ENCODE data around the gene DDX60. TPM values are rescaled to one million over a fixed set of nuclear protein-coding genes. Genes with fewer than 3 reads are reported as not detected.
A peak's percentile ranks its signal among the peaks of the same experiment; 100 is the strongest.

DDX60 gene
- total and polyA plus RNA-seq, 4 experiments from 2014 or later: 25.7 to 33.9 (median 31.9) TPM

DNA sequence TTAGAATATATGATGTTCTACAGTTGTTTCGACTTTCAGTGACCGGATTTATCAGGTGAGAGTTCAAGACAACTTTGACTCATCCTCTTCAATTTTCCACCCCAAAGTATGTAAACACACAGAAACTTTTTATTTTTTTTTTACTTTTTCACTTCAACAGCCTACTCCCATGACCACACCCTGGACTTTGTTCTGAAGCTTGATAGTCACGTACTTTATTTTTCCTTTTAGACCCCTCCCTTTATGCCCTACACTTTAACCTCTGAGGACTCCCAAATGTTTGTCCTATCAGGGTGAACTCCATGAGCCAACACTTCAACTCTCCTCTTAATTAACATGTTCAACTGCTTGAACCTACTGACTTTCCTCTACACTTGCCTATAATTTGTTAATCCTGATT, 2.5 kb upstream of the DDX60 start:
- Histone ChIP-seq H3K4me3 (ENCODE audit: low read length in 2 of 2) (no peak overlapping the region), H3K9me3 (ENCODE audit: control insufficient read depth in 1 of 2, low read length in 2 of 2) (no peaks in the 10 kb centered on the region), H3K27ac (ENCODE audit: low read depth, low read length) (no peak overlapping the region), H3K36me3 (ENCODE audit: insufficient read depth, low read length) (no peaks in the 10 kb centered on the region), H3K4me1 (ENCODE audit: insufficient read depth, low read length) (peaks cover 28% of the 10 kb centered on the region), H3K27me3 (ENCODE audit: insufficient read depth, low read length) (no peaks in the 10 kb centered on the region)
- intact Hi-C loops (cut with micrococcal nuclease): no loop called here
- peaks cover 0 to 12% of the 10 kb centered on the region in 2 donors for H3K36me3 Mint-ChIP-seq
- ChIA-PET CTCF (ENCODE audit: partially characterized antibody) (interaction anchor here (0.7 kb wide), 1 partner anchor 14 kb away, joined by 3 read pairs; no protein-coding TSS in a partner anchor), POLR2A (ENCODE audit: partially characterized antibody) (no interaction called here)
- peaks cover 0 to 2% (median 0%) of the 10 kb centered on the region in 8 donors for H3K9me3 Mint-ChIP-seq
- peaks cover 25 to 38% (median 31%) of the 10 kb centered on the region in 4 donors for H3K4me1 Mint-ChIP-seq
- peak overlapping the region in 6 of 7 donors; percentile 3 to 82 (median 41) for H3K27ac Mint-ChIP-seq
- H3K27me3 Mint-ChIP-seq: no peaks in the 10 kb centered on the region
- peak overlapping the region in 2 of 8 donors; percentile 4 to 6 for H3K4me3 Mint-ChIP-seq
- DNase-seq: no peak

DNA sequence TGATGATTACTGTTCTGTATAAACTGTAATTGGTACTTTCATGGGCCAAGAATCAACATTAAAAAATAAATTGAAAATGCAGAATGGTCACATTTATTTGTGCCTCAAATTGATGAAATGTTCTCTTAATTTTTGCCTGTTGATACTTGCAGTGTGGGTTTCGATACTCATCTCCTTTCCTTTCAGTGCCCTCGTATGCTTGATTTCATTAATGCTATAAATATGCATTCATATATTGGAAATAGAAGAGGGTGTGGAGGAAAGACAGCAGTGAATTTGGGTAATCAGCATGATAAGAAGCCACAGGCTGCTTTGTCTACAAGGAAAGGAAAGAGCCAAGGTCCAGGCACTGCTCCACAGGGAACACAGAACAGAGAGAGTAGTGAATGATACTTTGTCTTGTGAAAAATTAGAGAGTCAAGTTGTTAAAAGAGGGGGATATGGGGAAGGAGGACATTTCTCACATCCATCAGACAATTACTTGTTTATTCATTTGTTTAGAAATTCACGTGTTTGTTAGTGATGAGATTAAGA, 1.0 kb upstream of the DDX60 start:
- Histone ChIP-seq H3K36me3 (ENCODE audit: insufficient read depth, low read length) (no peaks in the 10 kb centered on the region), H3K4me1 (ENCODE audit: insufficient read depth, low read length) (peaks cover 28% of the 10 kb centered on the region), H3K9me3 (ENCODE audit: control insufficient read depth in 1 of 2, low read length in 2 of 2) (no peaks in the 10 kb centered on the region), H3K27me3 (ENCODE audit: insufficient read depth, low read length) (no peaks in the 10 kb centered on the region), H3K27ac (ENCODE audit: low read depth, low read length) (peak overlapping the region; percentile 97), H3K4me3 (ENCODE audit: low read length in 2 of 2) (peak overlapping the region in 1 of 2 donors; percentile 98)
- H3K36me3 Mint-ChIP-seq: peaks cover 3 to 12% of the 10 kb centered on the region in 2 donors
- ChIA-PET POLR2A (ENCODE audit: partially characterized antibody) (interaction anchor here (2.9 kb wide), 1 partner anchor 160 kb away, joined by 35 read pairs; the partner anchor contains the start of gene DDX60L), CTCF (ENCODE audit: partially characterized antibody) (no interaction called here)
- peak in 1 of 5 donors; percentile 0 for DNase-seq
- H3K27me3 Mint-ChIP-seq: no peaks in the 10 kb centered on the region
- H3K4me3 Mint-ChIP-seq: peak overlapping the region; percentile 95 to 98 (median 97)
- intact Hi-C loops (cut with micrococcal nuclease): loop anchor here (5.0 kb wide), 1 partner anchor 1708 kb away; the partner anchor contains the start of gene MFAP3L
- peaks cover 0 to 2% (median 0%) of the 10 kb centered on the region in 8 donors for H3K9me3 Mint-ChIP-seq
- H3K4me1 Mint-ChIP-seq: peaks cover 31 to 47% (median 37%) of the 10 kb centered on the region in 4 donors
- peak overlapping the region; percentile 98 to 99 (median 98) for H3K27ac Mint-ChIP-seq

DNA sequence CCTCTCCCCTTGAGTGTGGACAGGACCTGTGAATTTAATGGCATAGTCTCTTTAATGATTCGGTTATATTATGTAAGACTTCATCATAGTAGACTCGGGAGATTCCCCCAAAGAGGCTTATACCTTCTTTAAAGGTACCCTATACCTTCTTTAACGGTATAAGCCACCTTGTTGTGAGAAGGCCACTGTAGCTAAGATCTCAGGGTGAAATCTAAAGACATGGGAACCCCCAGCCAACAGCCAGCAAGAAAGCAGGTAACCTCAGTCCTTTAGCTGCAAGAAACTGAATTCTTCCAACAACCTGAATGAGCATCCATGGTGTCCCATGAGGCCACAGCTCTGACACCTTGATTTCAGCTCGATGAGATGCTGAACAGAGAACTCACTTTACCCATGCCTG, 931 bp downstream of the DDX60 start:
- Histone ChIP-seq H3K9me3 (ENCODE audit: control insufficient read depth in 1 of 2, low read length in 2 of 2) (no peaks in the 10 kb centered on the region), H3K4me3 (ENCODE audit: low read length in 2 of 2) (peak overlapping the region; percentile 68 to 98), H3K27ac (ENCODE audit: low read depth, low read length) (peak overlapping the region; percentile 97), H3K4me1 (ENCODE audit: insufficient read depth, low read length) (peaks cover 28% of the 10 kb centered on the region), H3K36me3 (ENCODE audit: insufficient read depth, low read length) (no peaks in the 10 kb centered on the region), H3K27me3 (ENCODE audit: insufficient read depth, low read length) (no peaks in the 10 kb centered on the region)
- peaks cover 0 to 2% (median 0%) of the 10 kb centered on the region in 8 donors for H3K9me3 Mint-ChIP-seq
- H3K27me3 Mint-ChIP-seq: no peaks in the 10 kb centered on the region
- DNase-seq: peak in 3 of 5 donors; percentile 0 to 35 (median 11)
- intact Hi-C loops (cut with micrococcal nuclease): loop anchor here (1.0 to 5.0 kb wide), 3 partner anchors 163 to 1710 kb away; partner anchors contain the start of genes CBR4, DDX60L and MFAP3L
- H3K4me1 Mint-ChIP-seq: peaks cover 42 to 60% (median 46%) of the 10 kb centered on the region in 4 donors
- peak overlapping the region; percentile 98 to 99 (median 98) for H3K27ac Mint-ChIP-seq
- POLR2A ChIA-PET (ENCODE audit: partially characterized antibody): interaction anchor here (0.9 to 2.9 kb wide), 6 partner anchors 10 to 1295 kb away, joined by 3 to 35 read pairs (median 4); partner anchors contain the start of genes CBR4, DDX60L and NEK1
- peaks cover 3 to 18% of the 10 kb centered on the region in 2 donors for H3K36me3 Mint-ChIP-seq
- H3K4me3 Mint-ChIP-seq: peak overlapping the region; percentile 95 to 98 (median 97)
- CTCF ChIA-PET (ENCODE audit: partially characterized antibody): interaction anchor here (0.6 to 2.1 kb wide), 8 partner anchors 8 to 693 kb away, joined by 3 to 6 read pairs (median 4); partner anchors contain the start of genes CBR4 and DDX60L

DNA sequence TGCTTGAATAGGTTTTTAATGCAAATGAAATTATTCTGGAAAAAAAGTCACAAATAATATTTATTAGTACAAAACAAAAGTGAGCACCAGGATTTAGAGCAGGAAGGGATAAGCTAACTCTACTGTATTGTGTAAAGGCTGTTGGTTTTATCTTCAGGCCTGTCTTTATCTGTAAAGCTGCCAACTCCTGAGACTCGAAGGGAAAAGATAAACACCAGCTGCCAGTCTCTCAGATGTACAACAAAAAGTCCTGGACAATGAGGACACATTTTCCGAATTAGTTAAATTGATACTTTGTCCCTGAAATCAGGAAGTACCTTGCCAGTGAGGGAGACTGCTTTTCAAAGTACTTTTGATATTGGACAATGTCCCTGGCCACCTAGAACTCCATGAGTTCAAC, 8.8 kb downstream of the DDX60 start:
- peaks cover 23% of the 10 kb centered on the region for H3K36me3 ChIP-seq (ENCODE audit: insufficient read depth, low read length)
- peaks cover 40 to 50% of the 10 kb centered on the region in 2 donors for H3K36me3 Mint-ChIP-seq

GRCh38 chr4:168308912-168309311, 9.6 kb downstream of the DDX60 start:
- no peaks in the 10 kb centered on the region for H3K27me3 Mint-ChIP-seq
- intact Hi-C loops (cut with micrococcal nuclease): no loop called here
- CTCF ChIA-PET (ENCODE audit: partially characterized antibody): interaction anchor here (0.8 kb wide), 1 partner anchor 9 kb away, joined by 3 read pairs; no protein-coding TSS in a partner anchor
- DNase-seq: no peak
- peaks cover 21 to 36% (median 30%) of the 10 kb centered on the region in 4 donors for H3K4me1 Mint-ChIP-seq
- H3K27ac ChIP-seq (ENCODE audit: low read depth, low read length): no peak overlapping the region
- POLR2A ChIA-PET (ENCODE audit: partially characterized antibody): interaction anchor here (2.4 kb wide), 1 partner anchor 9 kb away, joined by 6 read pairs; the partner anchor contains the start of gene DDX60
- no peak overlapping the region for H3K4me3 ChIP-seq (ENCODE audit: low read length in 2 of 2)
- no peaks in the 10 kb centered on the region for H3K9me3 Mint-ChIP-seq
- peaks cover 44 to 56% of the 10 kb centered on the region in 2 donors for H3K36me3 Mint-ChIP-seq
- no peaks in the 10 kb centered on the region for H3K27me3 ChIP-seq (ENCODE audit: insufficient read depth, low read length)
- H3K4me3 Mint-ChIP-seq: no peak overlapping the region
- H3K36me3 ChIP-seq (ENCODE audit: insufficient read depth, low read length): peaks cover 23% of the 10 kb centered on the region
- H3K4me1 ChIP-seq (ENCODE audit: insufficient read depth, low read length): peaks cover 9% of the 10 kb centered on the region
- H3K9me3 ChIP-seq (ENCODE audit: control insufficient read depth in 1 of 2, low read length in 2 of 2): no peaks in the 10 kb centered on the region
- no peak overlapping the region for H3K27ac Mint-ChIP-seq

More for the DNA sequence above, 8.8 kb downstream of the DDX60 start:
- Mint-ChIP-seq H3K27ac (peak overlapping the region in 1 of 7 donors; percentile 5), H3K27me3 (no peaks in the 10 kb centered on the region), H3K9me3 (no peaks in the 10 kb centered on the region), H3K4me3 (no peak overlapping the region), H3K4me1 (peaks cover 22 to 41% (median 36%) of the 10 kb centered on the region in 4 donors)
- ChIA-PET POLR2A (ENCODE audit: partially characterized antibody) (no interaction called here), CTCF (ENCODE audit: partially characterized antibody) (interaction anchor here (0.8 kb wide), 1 partner anchor 8 kb away, joined by 3 read pairs; no protein-coding TSS in a partner anchor)
- intact Hi-C loops (cut with micrococcal nuclease): no loop called here
- H3K4me1 ChIP-seq (ENCODE audit: insufficient read depth, low read length): peaks cover 9% of the 10 kb centered on the region
- DNase-seq: no peak
- H3K9me3 ChIP-seq (ENCODE audit: control insufficient read depth in 1 of 2, low read length in 2 of 2): no peaks in the 10 kb centered on the region
- no peaks in the 10 kb centered on the region for H3K27me3 ChIP-seq (ENCODE audit: insufficient read depth, low read length)
- no peak overlapping the region for H3K4me3 ChIP-seq (ENCODE audit: low read length in 2 of 2)
- H3K27ac ChIP-seq (ENCODE audit: low read depth, low read length): no peak overlapping the region

GRCh38 chr4:168306476-168306875, 12.1 kb downstream of the DDX60 start:
- Mint-ChIP-seq H3K36me3 (peaks cover 53 to 62% of the 10 kb centered on the region in 2 donors), H3K4me3 (peak overlapping the region in 4 of 8 donors; percentile 27 to 56 (median 42))
- CTCF ChIA-PET (ENCODE audit: partially characterized antibody): interaction anchor here (1.2 kb wide), 1 partner anchor 15 kb away, joined by 3 read pairs; no protein-coding TSS in a partner anchor

More at GRCh38 chr4:168306476-168306875, 12.1 kb downstream of the DDX60 start:
- peaks cover 10 to 28% (median 15%) of the 10 kb centered on the region in 4 donors for H3K4me1 Mint-ChIP-seq
- no peaks in the 10 kb centered on the region for H3K9me3 Mint-ChIP-seq
- Histone ChIP-seq H3K4me1 (ENCODE audit: insufficient read depth, low read length) (peaks cover 9% of the 10 kb centered on the region), H3K4me3 (ENCODE audit: low read length in 2 of 2) (no peak overlapping the region), H3K27me3 (ENCODE audit: insufficient read depth, low read length) (no peaks in the 10 kb centered on the region), H3K9me3 (ENCODE audit: control insufficient read depth in 1 of 2, low read length in 2 of 2) (no peaks in the 10 kb centered on the region), H3K36me3 (ENCODE audit: insufficient read depth, low read length) (peaks cover 23% of the 10 kb centered on the region), H3K27ac (ENCODE audit: low read depth, low read length) (no peak overlapping the region)
- DNase-seq: no peak
- H3K27me3 Mint-ChIP-seq: no peaks in the 10 kb centered on the region
- POLR2A ChIA-PET (ENCODE audit: partially characterized antibody): interaction anchor here (2.4 kb wide), 1 partner anchor 12 kb away, joined by 6 read pairs; the partner anchor contains the start of gene DDX60
- intact Hi-C loops (cut with micrococcal nuclease): no loop called here
- peak overlapping the region; percentile 27 to 85 (median 72) for H3K27ac Mint-ChIP-seq
